Stimulated activated CD4-positive, alpha-beta T cell treated with anti-CD3 and anti-CD28 coated beads, TNF-alpha, amount 100 ng/mL, for 48 hours (primary cell): ENCODE results near the gene POTEB2.
"Not testable (repeated sequence)": the region's sequence is repeated elsewhere in the genome, so short reads cannot be mapped to it uniquely, and the experiment has no call there.

Source experiments
- DNase-seq, 3 donors: peaks; one replicate each; pipeline ENCODE4 v3.0.0-alpha.2; 2020; ENCODE audit warnings: low read depth in 3 of 3

The POTEB2 gene

GRCh38 chr15:20866214-20866613 is at the start of gene POTEB2:
Gene POTEB2 (minus strand): TSS chr15:20866314. CDS start chr15:20866281, 33 bp downstream.
- DNase-seq, result not testable (repeated sequence)

DNA sequence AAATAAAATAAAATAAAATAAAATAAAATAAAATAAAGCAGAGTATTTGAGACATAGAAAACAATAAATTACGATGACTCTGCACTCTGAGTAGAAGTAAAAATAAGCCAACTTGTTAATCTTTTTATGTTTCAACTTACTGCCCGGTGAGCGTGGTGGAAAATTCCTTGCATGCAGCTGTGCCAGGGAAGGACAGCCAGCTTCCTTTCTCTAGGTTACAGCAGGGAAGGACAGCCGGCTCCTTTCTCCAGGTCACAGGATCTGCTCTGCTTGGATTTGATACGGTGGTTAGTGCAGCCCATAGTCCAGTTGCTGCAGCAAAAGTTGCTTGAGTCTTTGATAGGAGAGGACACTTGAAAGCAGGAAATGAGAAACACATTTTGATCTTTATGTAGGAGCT is 13.8 kb upstream of the POTEB2 start:
- DNase-seq, result not testable (repeated sequence)

GRCh38 chr15:20878464-20878863 is 12.3 kb upstream of the POTEB2 start:
- not testable (repeated sequence) for DNase-seq

GRCh38 chr15:20877819-20878218 is 11.7 kb upstream of the POTEB2 start:
- DNase-seq, result not testable (repeated sequence)
